Measurements from ENCODE around the gene PIP5K1B.

PIP5K1B gene

GRCh38 chr9:68741234-68741633 is 36.2 kb downstream of the PIP5K1B start:
- DNase-seq = no peak

GRCh38 chr9:68741704-68742332 is 36.8 kb downstream of the PIP5K1B start:
- DNase-seq = no peak

GRCh38 chr9:68742333-68742730 is 37.3 kb downstream of the PIP5K1B start:
- DNase-seq = no peak

- DNase-seq = no peak
These were observed 39.4 kb downstream of the PIP5K1B start for GRCh38 chr9:68744426-68744825.

- DNase-seq = no peak
These were observed 41.5 kb downstream of the PIP5K1B start for GRCh38 chr9:68746525-68746924.

- DNase-seq = no peak
These were observed 42.0 kb downstream of the PIP5K1B start for GRCh38 chr9:68747043-68747533.

- no peak for DNase-seq
These were observed 44.1 kb downstream of the PIP5K1B start for GRCh38 chr9:68749135-68749534.

- no peak for DNase-seq
These were observed 44.6 kb downstream of the PIP5K1B start for GRCh38 chr9:68749579-68750159.

- no peak for DNase-seq
These were observed 45.2 kb downstream of the PIP5K1B start for GRCh38 chr9:68750255-68750654.

GRCh38 chr9:68750786-68751185 is 45.7 kb downstream of the PIP5K1B start:
- DNase-seq = no peak

GRCh38 chr9:68751556-68751955 is 46.5 kb downstream of the PIP5K1B start:
- no peak for DNase-seq

GRCh38 chr9:68755051-68755450 is 50.0 kb downstream of the PIP5K1B start:
- no peak for DNase-seq

- DNase-seq = no peak
These were observed 50.7 kb downstream of the PIP5K1B start for GRCh38 chr9:68755752-68756151.

GRCh38 chr9:68759981-68760673 is 55.1 kb downstream of the PIP5K1B start:
- no peak for DNase-seq

- no peak for DNase-seq
These were observed 55.8 kb downstream of the PIP5K1B start for GRCh38 chr9:68760674-68761333.

GRCh38 chr9:68762570-68762969 is 57.5 kb downstream of the PIP5K1B start:
- DNase-seq = no peak

- DNase-seq = no peak
These were observed 58.1 kb downstream of the PIP5K1B start for GRCh38 chr9:68763104-68763503.

- no peak for DNase-seq
These were observed 63.6 kb downstream of the PIP5K1B start for GRCh38 chr9:68768619-68769018.

GRCh38 chr9:68769852-68770251 is 64.8 kb downstream of the PIP5K1B start:
- DNase-seq = no peak

GRCh38 chr9:68771376-68771775 is 66.3 kb downstream of the PIP5K1B start:
- no peak for DNase-seq

- no peak for DNase-seq
These were observed 70.1 kb downstream of the PIP5K1B start for GRCh38 chr9:68775003-68775730.

- no peak for DNase-seq
These were observed 72.2 kb downstream of the PIP5K1B start for GRCh38 chr9:68777070-68777763.
